HG02943 (cell line): ENCODE results near the gene ESYT3.
"Not testable (repeated sequence)": the region's sequence is repeated elsewhere in the genome, so short reads cannot be mapped to it uniquely, and the experiment has no call there.

Experiments used
- ATAC-seq: cut with Tn5 transposase; IDR thresholded peaks from one replicate; pipeline ENCODE4 v1.9.1; 2021; ENCODE audit warnings: mild to moderate bottlenecking, low read depth, moderate library complexity; ENCODE audit not compliant: unreplicated experiment

ESYT3 gene

GRCh38 chr3:138408751-138409570 is 25.5 kb upstream of the ESYT3 start:
- no peak for ATAC-seq

- no peak for ATAC-seq
These were observed 21.4 kb upstream of the ESYT3 start for GRCh38 chr3:138412821-138413551.

- ATAC-seq = not testable (repeated sequence)
These were observed 18.2 kb upstream of the ESYT3 start for GRCh38 chr3:138416236-138416635.

GRCh38 chr3:138417559-138417982 is 16.8 kb upstream of the ESYT3 start:
- ATAC-seq = no peak

GRCh38 chr3:138418601-138419206 is 15.7 kb upstream of the ESYT3 start:
- ATAC-seq = no peak

GRCh38 chr3:138423316-138423715 is 11.1 kb upstream of the ESYT3 start:
- no peak for ATAC-seq

GRCh38 chr3:138424323-138424722 is 10.1 kb upstream of the ESYT3 start:
- no peak for ATAC-seq

- ATAC-seq = no peak
These were observed 8.2 kb upstream of the ESYT3 start for GRCh38 chr3:138426211-138426610.

GRCh38 chr3:138426754-138427153 is 7.7 kb upstream of the ESYT3 start:
- not testable (repeated sequence) for ATAC-seq

GRCh38 chr3:138429665-138430064 is 4.8 kb upstream of the ESYT3 start:
- no peak for ATAC-seq

GRCh38 chr3:138432576-138433240 is 1.7 kb upstream of the ESYT3 start:
- no peak for ATAC-seq

- no peak for ATAC-seq
These were observed 532 bp upstream of the ESYT3 start for GRCh38 chr3:138433892-138434275.

GRCh38 chr3:138434875-138435772 is 708 bp downstream of the ESYT3 start:
- ATAC-seq = no peak

GRCh38 chr3:138435840-138436239 is 1.4 kb downstream of the ESYT3 start:
- ATAC-seq = no peak

- ATAC-seq = no peak
These were observed 2.9 kb downstream of the ESYT3 start for GRCh38 chr3:138437281-138437680.

- no peak for ATAC-seq
These were observed 4.5 kb downstream of the ESYT3 start for GRCh38 chr3:138438896-138439295.

GRCh38 chr3:138439646-138440045 is 5.2 kb downstream of the ESYT3 start:
- no peak for ATAC-seq

GRCh38 chr3:138440121-138440521 is 5.7 kb downstream of the ESYT3 start:
- no peak for ATAC-seq

GRCh38 chr3:138440596-138440995 is 6.2 kb downstream of the ESYT3 start:
- ATAC-seq = no peak

GRCh38 chr3:138441256-138441655 is 6.8 kb downstream of the ESYT3 start:
- no peak for ATAC-seq
